ENCODE data around the gene SLC17A7. TPM values are rescaled to one million over a fixed set of nuclear protein-coding genes. Genes with fewer than 3 reads are reported as not detected.

The SLC17A7 gene
- total and polyA plus RNA-seq, 2 donors (not counting 1 experiment from before 2014, with no cell fraction given), result 0.60 to 0.89 TPM

DNA sequence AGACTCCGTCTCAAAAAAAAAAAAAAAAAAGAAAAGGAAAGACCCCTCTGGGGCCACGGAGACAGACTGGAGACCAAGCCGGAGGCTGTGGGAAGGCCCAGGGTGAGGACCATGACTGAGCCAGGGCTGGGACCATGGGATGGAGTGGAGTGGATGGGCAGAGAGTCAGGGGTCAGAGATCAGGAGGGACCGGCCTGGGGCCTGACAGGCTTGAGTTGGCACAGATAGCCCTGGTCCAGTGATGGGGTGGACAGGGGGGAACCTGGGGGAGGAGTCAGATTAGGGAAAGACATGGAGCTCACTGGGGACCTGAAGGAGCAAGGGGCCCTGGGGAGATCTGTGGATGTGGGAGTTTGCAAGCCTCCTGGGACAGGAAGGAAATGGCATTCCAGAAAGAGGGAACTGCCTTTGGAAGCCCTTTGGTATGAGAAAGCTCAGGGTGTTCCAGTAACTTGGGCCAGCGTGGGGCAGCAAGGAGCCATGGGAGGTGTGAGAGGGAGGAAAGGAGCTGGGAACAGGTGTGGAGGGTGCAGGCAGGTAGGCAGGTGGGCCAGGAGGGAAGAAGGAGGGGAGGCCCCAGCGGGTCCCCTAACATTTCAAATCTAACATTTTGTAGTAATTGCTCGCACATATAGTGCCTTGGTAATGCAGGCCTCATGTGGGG is 39.8 kb upstream of the SLC17A7 start:
- Histone ChIP-seq H3K27ac (ENCODE audit: low read length in 2 of 2) (no peak overlapping the region), H3K36me3 (replicated peaks in 1 of 2; ENCODE audit: control extremely low read depth in 1 of 2, control insufficient read depth in 1 of 2, extremely low read depth in 1 of 2, insufficient read depth in 2 of 2, low read length in 1 of 2) (peaks cover 0 to 3% of the 10 kb centered on the region in 2 experiments)

More for the DNA sequence above, 39.8 kb upstream of the SLC17A7 start:
- WGBS (ENCODE audit: insufficient coverage), result 98% methylated on average over 4 of the region's 7 CpGs
- ChIA-PET POLR2A (no interaction called here), CTCF (interaction anchor here (0.6 to 1.1 kb wide), 2 partner anchors 66 to 179 kb away, joined by 3 to 6 read pairs; no protein-coding TSS in a partner anchor)
- H3K9ac ChIP-seq (ENCODE audit: low read length), result no peak overlapping the region
- TF ChIP-seq, protein P1, sequence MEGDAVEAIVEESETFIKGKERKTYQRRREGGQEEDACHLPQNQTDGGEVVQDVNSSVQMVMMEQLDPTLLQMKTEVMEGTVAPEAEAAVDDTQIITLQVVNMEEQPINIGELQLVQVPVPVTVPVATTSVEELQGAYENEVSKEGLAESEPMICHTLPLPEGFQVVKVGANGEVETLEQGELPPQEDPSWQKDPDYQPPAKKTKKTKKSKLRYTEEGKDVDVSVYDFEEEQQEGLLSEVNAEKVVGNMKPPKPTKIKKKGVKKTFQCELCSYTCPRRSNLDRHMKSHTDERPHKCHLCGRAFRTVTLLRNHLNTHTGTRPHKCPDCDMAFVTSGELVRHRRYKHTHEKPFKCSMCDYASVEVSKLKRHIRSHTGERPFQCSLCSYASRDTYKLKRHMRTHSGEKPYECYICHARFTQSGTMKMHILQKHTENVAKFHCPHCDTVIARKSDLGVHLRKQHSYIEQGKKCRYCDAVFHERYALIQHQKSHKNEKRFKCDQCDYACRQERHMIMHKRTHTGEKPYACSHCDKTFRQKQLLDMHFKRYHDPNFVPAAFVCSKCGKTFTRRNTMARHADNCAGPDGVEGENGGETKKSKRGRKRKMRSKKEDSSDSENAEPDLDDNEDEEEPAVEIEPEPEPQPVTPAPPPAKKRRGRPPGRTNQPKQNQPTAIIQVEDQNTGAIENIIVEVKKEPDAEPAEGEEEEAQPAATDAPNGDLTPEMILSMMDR (IDR thresholded peaks at IDR 0.05), result no peak
- no peak for TF ChIP-seq EZH2 (IDR thresholded peaks at IDR 0.05; ENCODE audit: borderline replicate concordance, insufficient read depth, low read depth, low read length, poor library complexity, severe bottlenecking)
- Mint-ChIP-seq H3K27me3 (no peaks in the 10 kb centered on the region), H3K4me1 (peaks cover 7% of the 10 kb centered on the region), H3K4me3 (no peak overlapping the region), H3K27ac (no peak overlapping the region), H3K9me3 (ENCODE audit: insufficient read depth) (no peaks in the 10 kb centered on the region)
- intact Hi-C loops (cut with micrococcal nuclease), result no loop called here
- no peaks in the 10 kb centered on the region for H3K27me3 ChIP-seq (replicated peaks in 1 of 4; ENCODE audit: control extremely low read depth in 1 of 4, control insufficient read depth in 3 of 4, insufficient read depth in 4 of 4, low read length in 3 of 4)
- no peak overlapping the region for H2AFZ ChIP-seq (ENCODE audit: insufficient read depth, low read depth, low read length, poor library complexity, severe bottlenecking)
- no peak overlapping the region for H3K4me3 ChIP-seq (ENCODE audit: control extremely low read depth in 1 of 5, extremely low read depth in 1 of 5, insufficient read depth in 1 of 5, low read depth in 2 of 5, low read length in 4 of 5)
- DNase-seq (no peak), ATAC-seq (ENCODE audit: low read depth) (no peak)
- no peak overlapping the region for H3K4me2 ChIP-seq (replicated peaks; ENCODE audit: low read depth, low read length, poor library complexity, severe bottlenecking)
- peaks cover 8% of the 10 kb centered on the region for H3K79me2 ChIP-seq (ENCODE audit: control insufficient read depth, insufficient read depth, low read length)
- no peaks in the 10 kb centered on the region for H3K9me3 ChIP-seq (ENCODE audit: control extremely low read depth in 1 of 3, control insufficient read depth in 2 of 3, insufficient read depth in 1 of 3, low read length in 2 of 3)
- H3K4me1 ChIP-seq (ENCODE audit: control insufficient read depth in 2 of 2, insufficient read depth in 2 of 2, low read length in 2 of 2), result peaks cover 0 to 9% of the 10 kb centered on the region in 2 donors
- H4K20me1 ChIP-seq (ENCODE audit: control insufficient read depth, insufficient read depth, low read length, poor library complexity, severe bottlenecking), result no peaks in the 10 kb centered on the region
